Activated CD8-positive, alpha-beta memory T cell treated with anti-CD3 and anti-CD28 coated beads, Interleukin-2, amount 50 U/mL, for 24 hours (primary cell): ENCODE results near the gene IGFALS.

Source experiments
- DNase-seq: peaks from one replicate; pipeline ENCODE4 v3.0.0-alpha.2; 2020; ENCODE audit errors: extremely low read depth

Gene IGFALS

DNA sequence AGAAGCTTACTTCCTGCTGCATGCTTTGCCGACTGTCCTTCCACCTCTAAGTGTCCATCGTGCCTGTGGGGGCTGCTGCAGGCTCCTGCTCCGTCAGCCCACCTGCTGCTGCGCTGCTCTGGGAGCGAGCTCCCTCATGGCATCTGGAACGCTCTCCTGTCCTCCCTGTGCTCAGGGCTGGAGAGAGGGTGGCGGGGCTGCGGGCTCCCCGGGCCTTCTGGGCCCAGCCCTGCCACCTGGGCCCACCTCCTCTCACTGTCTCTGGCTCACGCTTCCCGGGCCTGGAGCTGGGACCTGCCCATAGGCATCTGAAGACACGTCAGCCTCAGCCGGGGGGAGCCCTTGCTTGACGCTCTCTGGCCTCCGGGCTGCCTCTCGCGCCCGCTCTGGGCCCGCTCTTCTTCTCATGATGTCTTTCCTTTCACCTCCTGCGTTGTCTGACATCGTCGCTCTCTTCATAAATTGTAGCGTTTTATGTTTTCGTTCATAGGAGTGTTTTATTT lies 49.1 kb downstream of the IGFALS start:
- no peak for DNase-seq

- DNase-seq = no peak
Observed at GRCh38 chr16:1743376-1744337, 49.8 kb downstream of the IGFALS start.

DNA sequence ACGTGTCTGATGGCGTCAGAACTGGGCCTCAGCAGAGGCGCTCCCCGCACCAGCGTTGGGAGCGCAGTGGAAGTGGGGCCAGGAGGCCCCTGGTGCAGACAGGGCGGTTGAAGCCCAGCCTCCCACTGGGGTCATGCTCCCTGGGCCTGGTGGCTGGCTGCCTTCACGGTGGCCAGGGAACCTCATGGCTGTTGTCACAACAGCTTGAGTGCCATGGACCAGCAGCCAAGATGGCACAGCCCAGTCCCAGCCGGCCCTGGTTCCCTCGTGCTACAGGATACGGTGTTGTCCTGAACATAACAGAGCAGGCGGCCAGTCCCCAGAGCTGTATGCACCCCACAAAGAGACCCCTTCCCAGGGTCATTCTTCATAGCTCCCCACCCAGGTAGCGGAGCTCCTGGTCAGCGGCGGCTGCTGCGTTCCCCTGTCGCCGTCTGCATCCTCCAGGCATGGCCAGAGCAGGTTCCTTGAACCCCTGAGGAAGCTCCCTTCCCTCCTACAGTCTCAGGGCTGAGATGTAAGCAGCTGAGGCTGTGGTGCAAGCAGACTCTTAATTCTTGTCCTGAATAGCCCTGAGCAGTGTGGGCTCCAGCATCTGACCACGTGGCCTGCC lies 51.8 kb downstream of the IGFALS start:
- no peak for DNase-seq

- DNase-seq = no peak
Observed at GRCh38 chr16:1740781-1741490, 52.6 kb downstream of the IGFALS start.
